Liver (tissue), 3 donors: ENCODE results near the gene UNC13C.

ENCODE experiments used
- CTCF ChIP-seq: fragments of 150-350 bp; IDR thresholded peaks from 2 replicates; pipeline ENCODE4 v1.5.1; 2017; ENCODE audit warnings: improper control_type of control experiment, low read depth, low read length; ENCODE audit not compliant: missing input control
- HNF4A ChIP-seq, 2 donors: conservative IDR thresholded peaks; 2 replicates each; pipeline ENCODE4 v1.6.1; 2016; ENCODE audit warnings: antibody characterized with exemption in 2 of 2, mild to moderate bottlenecking in 2 of 2
- donor health status: healthy.
- donor health status: healthy.

- TF ChIP-seq CTCF (no peak), HNF4A (conservative IDR thresholded peaks at IDR 0.05) (no peak)
Observed at GRCh38 chr15:54045397-54045796, 67.2 kb downstream of the UNC13C start.
